Testis (tissue), 2 donors: ENCODE measurements around the gene ZNF213.

ENCODE experiments used
- POLR2A ChIP-seq: fragments of 450-650 bp; IDR thresholded peaks from one replicate; pipeline ENCODE4 v1.6.1; 2017; ENCODE audit warnings: antibody characterized with exemption, mild to moderate bottlenecking, moderate library complexity
- TF ChIP-seq, protein P1 (sequence below), 3 experiments: fragments of 450-650 bp in 2 of 3; fragments of 200-600 bp in 1 of 3; sonication (generic) in 1 of 3; IDR thresholded peaks; one replicate each; pipeline ENCODE4 v1.5.1; 2016 to 2019; ENCODE audit warnings: antibody characterized with exemption in 3 of 3, mild to moderate bottlenecking in 2 of 3, moderate library complexity in 1 of 3

- TF ChIP-seq, protein P1, sequence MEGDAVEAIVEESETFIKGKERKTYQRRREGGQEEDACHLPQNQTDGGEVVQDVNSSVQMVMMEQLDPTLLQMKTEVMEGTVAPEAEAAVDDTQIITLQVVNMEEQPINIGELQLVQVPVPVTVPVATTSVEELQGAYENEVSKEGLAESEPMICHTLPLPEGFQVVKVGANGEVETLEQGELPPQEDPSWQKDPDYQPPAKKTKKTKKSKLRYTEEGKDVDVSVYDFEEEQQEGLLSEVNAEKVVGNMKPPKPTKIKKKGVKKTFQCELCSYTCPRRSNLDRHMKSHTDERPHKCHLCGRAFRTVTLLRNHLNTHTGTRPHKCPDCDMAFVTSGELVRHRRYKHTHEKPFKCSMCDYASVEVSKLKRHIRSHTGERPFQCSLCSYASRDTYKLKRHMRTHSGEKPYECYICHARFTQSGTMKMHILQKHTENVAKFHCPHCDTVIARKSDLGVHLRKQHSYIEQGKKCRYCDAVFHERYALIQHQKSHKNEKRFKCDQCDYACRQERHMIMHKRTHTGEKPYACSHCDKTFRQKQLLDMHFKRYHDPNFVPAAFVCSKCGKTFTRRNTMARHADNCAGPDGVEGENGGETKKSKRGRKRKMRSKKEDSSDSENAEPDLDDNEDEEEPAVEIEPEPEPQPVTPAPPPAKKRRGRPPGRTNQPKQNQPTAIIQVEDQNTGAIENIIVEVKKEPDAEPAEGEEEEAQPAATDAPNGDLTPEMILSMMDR (IDR thresholded peaks at IDR 0.05), result no peak
- no peak for TF ChIP-seq POLR2A
These were observed 392 bp downstream of the ZNF213 start for GRCh38 chr16:3135126-3135715.
